Thoracic aorta (tissue), 2 donors: Measurements from ENCODE around the gene MRPS5. TPM values are rescaled to one million over a fixed set of nuclear protein-coding genes. Genes with fewer than 3 reads are reported as not detected.
A peak's percentile ranks its signal among the peaks of the same experiment; 100 is the strongest.

Source experiments
- ATAC-seq: fragments of 150-250 bp; one replicate; pipeline ENCODE4 v1.8.0; 2017; ENCODE audit warnings: low read depth; ENCODE audit not compliant: insufficient number of reproducible peaks, low FRiP score
- DNase-seq: peaks from one replicate; pipeline ENCODE4 v3.0.0-alpha.2; 2020; ENCODE audit warnings: low spot score
- H3K27ac ChIP-seq, 2 donors: fragments of 200-600 bp; sonication (generic); 1 replicate in 1 of 2; 2 replicates in 1 of 2; pipeline ENCODE4 v1.5.1; 2016; ENCODE audit warnings: mild to moderate bottlenecking in 2 of 2, moderate library complexity in 2 of 2
- H3K27me3 ChIP-seq: fragments of 200-600 bp; sonication (generic); replicated peaks from 2 replicates; pipeline ENCODE4 v1.6.0; 2016; ENCODE audit warnings: mild to moderate bottlenecking; ENCODE audit not compliant: insufficient read depth
- H3K36me3 ChIP-seq: fragments of 200-600 bp; sonication (generic); one replicate; pipeline ENCODE4 v1.5.1; 2016
- H3K4me1 ChIP-seq, 2 donors: fragments of 200-600 bp; sonication (generic); 1 replicate in 1 of 2; 2 replicates in 1 of 2; pipeline versions ENCODE4 v1.5.1 to v1.6.0; 2016; ENCODE audit warnings: low read depth in 2 of 2, mild to moderate bottlenecking in 1 of 2; ENCODE audit not compliant: control insufficient read depth in 1 of 2
- H3K4me3 ChIP-seq: fragments of 200-600 bp; sonication (generic); 2 replicates; pipeline ENCODE4 v1.5.1; 2016; ENCODE audit warnings: mild to moderate bottlenecking
- H3K9me3 ChIP-seq: fragments of 200-600 bp; sonication (generic); 2 replicates; pipeline ENCODE4 v1.5.1; 2016
- total RNA-seq, 2 donors: library from RNA; depleted of rRNA; stranded (reverse); fragments of >200 nt; gene quantifications; one replicate each; pipeline versions ENCODE4 v1.1.0 to v1.2.3, GENCODE V29; 2016
- TF ChIP-seq, protein P1 (sequence below): fragments of 200-600 bp; sonication (generic); IDR thresholded peaks from one replicate; pipeline ENCODE4 v1.5.1; 2019; ENCODE audit warnings: antibody characterized with exemption

MRPS5 gene
- total RNA-seq, 2 donors from 2014 or later: 35.3 to 44.8 TPM

DNA sequence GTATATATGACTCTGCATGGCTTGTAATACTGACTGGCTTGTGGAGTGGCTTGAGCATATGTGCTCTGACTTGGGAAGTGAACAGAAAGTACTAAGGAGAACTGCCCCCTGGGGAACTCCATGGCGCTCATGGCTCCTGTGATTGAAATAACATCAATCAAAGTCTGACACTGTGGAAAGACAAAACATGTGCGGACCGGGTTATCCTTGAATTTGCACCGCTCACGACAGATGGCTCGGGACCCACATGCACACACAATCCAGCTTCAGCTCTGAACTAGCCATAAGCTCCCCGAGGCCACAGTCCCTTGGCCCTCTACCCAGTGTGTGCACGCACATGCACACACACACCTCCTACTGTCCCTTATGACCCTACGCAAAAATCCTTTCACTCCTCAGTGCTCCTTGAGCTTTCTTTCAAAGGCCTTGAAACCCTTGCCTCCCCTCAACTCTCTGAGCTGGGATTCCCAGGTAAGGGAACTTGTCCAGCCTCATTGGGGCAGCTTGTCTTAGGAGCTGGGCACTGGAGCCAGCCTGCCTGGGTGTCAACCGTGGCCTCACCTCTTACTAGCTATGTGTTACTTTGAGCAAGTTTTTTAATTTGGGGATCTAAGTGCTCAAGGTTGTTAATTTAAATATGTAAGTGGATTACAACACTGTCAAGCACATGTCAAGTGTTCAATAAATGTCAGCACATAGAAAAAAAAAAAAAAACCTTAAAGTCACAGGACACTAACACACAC lies 43.6 kb downstream of the MRPS5 start:
- no peaks in the 10 kb centered on the region for H3K27me3 ChIP-seq

DNA sequence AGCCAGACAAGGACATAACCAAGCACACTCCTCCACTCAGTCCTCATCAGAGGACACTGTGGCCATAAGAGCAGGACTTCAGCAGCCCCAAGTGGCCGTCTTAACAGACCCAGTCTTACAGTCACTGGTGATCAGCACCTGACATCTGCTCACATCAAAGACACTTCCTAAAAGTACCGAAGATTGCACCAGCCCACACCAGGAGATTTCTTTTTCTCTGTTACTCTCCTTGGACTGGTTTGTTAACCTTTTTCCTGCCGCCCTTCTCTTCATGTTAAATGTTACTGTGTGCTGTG lies 44.1 kb downstream of the MRPS5 start:
- H3K4me3 ChIP-seq: no peak overlapping the region
- peaks cover 4 to 9% of the 10 kb centered on the region in 2 donors for H3K4me1 ChIP-seq
- no peaks in the 10 kb centered on the region for H3K27me3 ChIP-seq
- no peaks in the 10 kb centered on the region for H3K36me3 ChIP-seq
- DNase-seq (no peak), ATAC-seq (no peak)
- H3K9me3 ChIP-seq: no peaks in the 10 kb centered on the region
- TF ChIP-seq, protein P1, sequence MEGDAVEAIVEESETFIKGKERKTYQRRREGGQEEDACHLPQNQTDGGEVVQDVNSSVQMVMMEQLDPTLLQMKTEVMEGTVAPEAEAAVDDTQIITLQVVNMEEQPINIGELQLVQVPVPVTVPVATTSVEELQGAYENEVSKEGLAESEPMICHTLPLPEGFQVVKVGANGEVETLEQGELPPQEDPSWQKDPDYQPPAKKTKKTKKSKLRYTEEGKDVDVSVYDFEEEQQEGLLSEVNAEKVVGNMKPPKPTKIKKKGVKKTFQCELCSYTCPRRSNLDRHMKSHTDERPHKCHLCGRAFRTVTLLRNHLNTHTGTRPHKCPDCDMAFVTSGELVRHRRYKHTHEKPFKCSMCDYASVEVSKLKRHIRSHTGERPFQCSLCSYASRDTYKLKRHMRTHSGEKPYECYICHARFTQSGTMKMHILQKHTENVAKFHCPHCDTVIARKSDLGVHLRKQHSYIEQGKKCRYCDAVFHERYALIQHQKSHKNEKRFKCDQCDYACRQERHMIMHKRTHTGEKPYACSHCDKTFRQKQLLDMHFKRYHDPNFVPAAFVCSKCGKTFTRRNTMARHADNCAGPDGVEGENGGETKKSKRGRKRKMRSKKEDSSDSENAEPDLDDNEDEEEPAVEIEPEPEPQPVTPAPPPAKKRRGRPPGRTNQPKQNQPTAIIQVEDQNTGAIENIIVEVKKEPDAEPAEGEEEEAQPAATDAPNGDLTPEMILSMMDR: no peak
- H3K27ac ChIP-seq: no peak overlapping the region

More for the DNA sequence above, 43.6 kb downstream of the MRPS5 start:
- DNase-seq (no peak), ATAC-seq (no peak)
- H3K36me3 ChIP-seq: no peaks in the 10 kb centered on the region
- H3K9me3 ChIP-seq: no peaks in the 10 kb centered on the region
- H3K27ac ChIP-seq: no peak overlapping the region
- no peak overlapping the region for H3K4me3 ChIP-seq
- peaks cover 4 to 9% of the 10 kb centered on the region in 2 donors for H3K4me1 ChIP-seq
- TF ChIP-seq, protein P1: no peak

DNA sequence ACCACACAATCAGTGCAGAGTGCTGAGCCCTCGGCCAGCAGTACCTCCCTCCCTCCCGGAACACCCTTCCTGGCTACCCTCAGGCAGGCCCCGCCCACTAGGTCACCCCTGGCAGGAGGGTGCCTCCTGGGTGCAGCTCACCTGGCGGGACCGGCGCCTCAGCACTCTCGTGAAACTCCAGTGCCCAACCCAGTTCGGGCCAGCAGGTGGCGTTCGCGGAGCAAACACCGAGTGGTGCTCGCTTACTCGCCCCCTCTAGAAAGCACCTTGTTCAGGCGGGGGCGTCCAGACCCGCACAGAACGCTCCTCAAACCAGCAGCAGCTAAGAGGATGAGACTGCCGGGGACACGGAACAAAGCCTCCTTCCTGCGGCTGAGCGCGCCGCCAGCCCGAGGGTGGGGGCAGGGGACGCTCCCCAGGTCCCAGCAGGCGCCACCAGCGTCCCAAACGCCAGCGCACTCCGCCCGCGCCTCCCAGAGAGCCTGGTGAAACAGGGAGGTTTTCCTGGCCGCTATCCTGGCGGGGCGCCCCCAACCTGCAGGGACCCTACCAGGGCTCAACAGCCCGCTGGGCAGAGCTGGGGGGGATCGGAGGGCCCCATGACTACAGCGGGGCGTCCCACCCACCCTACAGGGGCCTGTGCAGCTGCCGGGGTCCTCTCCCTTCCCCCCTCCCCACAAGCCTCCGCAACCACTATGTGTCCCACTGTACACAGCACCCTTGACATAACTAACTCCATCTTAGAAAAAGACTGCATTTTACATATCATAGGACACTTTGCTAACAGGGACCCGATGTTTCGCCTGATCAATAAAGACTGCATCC lies 44.7 kb downstream of the MRPS5 start:
- Histone ChIP-seq H3K4me1 (peaks cover 4 to 9% of the 10 kb centered on the region in 2 donors), H3K36me3 (no peaks in the 10 kb centered on the region), H3K4me3 (peak overlapping the region; percentile 68), H3K27me3 (no peaks in the 10 kb centered on the region), H3K9me3 (no peaks in the 10 kb centered on the region), H3K27ac (no peak overlapping the region)
- no peak for DNase-seq
- no peak for ATAC-seq
- TF ChIP-seq, protein P1: peak; percentile 61

DNA sequence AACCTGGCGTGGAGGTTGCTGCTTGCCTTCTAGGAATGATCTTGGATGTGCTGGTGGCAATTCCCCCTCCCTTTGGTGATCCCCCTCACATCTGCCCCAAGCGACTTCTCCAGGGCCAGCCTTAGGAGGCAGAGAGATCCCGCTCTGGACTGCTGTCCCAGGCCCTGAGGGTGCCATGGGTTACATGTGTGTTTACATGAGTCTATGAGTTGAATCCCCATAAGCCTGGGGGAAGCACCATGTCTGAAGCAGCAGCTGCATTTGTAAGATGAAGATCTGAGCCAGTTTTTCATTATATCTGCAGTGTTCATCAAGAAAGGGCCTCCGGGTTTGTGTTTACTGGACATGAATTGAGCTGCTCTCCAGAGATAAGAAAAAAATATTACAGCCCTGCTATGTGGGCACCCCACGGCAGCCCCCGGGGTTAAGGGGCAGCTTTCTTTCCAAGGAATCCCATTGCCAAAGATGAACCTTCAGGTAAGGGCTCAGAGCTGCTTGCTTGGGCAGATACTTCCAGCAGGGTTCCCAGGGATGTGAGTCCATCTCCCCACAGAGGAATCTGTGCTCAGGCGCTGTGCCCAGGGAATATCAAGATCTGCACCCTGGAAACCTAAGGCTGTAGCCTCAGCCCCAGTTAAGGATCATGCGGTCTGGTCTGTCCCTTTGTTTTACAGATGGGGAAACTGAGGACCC lies 46.0 kb downstream of the MRPS5 start:
- Histone ChIP-seq H3K27me3 (no peaks in the 10 kb centered on the region), H3K4me3 (no peak overlapping the region), H3K27ac (no peak overlapping the region), H3K4me1 (peaks cover 4 to 9% of the 10 kb centered on the region in 2 donors), H3K9me3 (no peaks in the 10 kb centered on the region), H3K36me3 (no peaks in the 10 kb centered on the region)
- no peak for DNase-seq
- no peak for ATAC-seq
- TF ChIP-seq, protein P1: no peak
